GM12878 (cell line): ENCODE measurements around the gene CCDC9B. TPM values are rescaled to one million over a fixed set of nuclear protein-coding genes. Genes with fewer than 3 reads are reported as not detected.
A peak's percentile ranks its signal among the peaks of the same experiment; 100 is the strongest.

Source experiments
- ATAC-seq: fragments of 200-7000 bp; cut with Tn5 transposase; 3 replicates; pipeline ENCODE4 v1.9.1; 2020; ENCODE audit warnings: mild to moderate bottlenecking, moderate library complexity
- BruUV-seq: library from RNA; stranded (reverse); fragments of 400-500 nt; replicated peaks from 2 replicates; lab custom pipeline; 2021; lab: Mats Ljungman, UMichigan
- CTCF ChIA-PET: fragments of 300-600 bp; sonication (Branson Sonifier 250); formaldehyde crosslinking; extraction: SDS; loops from one replicate; lab custom pipeline; 2021; ENCODE audit warnings: inconsistent platforms; lab: Yijun Ruan, JAX
- POLR2A ChIA-PET: fragments of 350-600 bp; formaldehyde crosslinking; extraction: SDS; loops from one replicate; lab custom pipeline; 2021; ENCODE audit warnings: inconsistent platforms; lab: Charles Lee
- RAD21 ChIA-PET: fragments of 300-600 bp; sonication (Branson Sonifier 250); formaldehyde crosslinking; loops from one replicate; lab custom pipeline; 2023; ENCODE audit warnings: antibody characterized with exemption; ENCODE audit not compliant: unreplicated experiment; lab: Charles Lee
- SMC1A ChIA-PET: fragments of 300-600 bp; sonication (Branson Sonifier 250); formaldehyde crosslinking; loops from one replicate; lab custom pipeline; 2023; ENCODE audit not compliant: unreplicated experiment, uncharacterized antibody; lab: Charles Lee
- DNase-seq: peaks from one replicate; pipeline ENCODE4 v3.0.0-alpha.2; 2011; ENCODE audit warnings: low read depth, low spot score
- FAIRE-seq: peaks from 3 replicates; lab custom pipeline; 2011; peaks lifted over from hg19 to GRCh38; lab: Jason Lieb, UNC
- H2AFZ ChIP-seq: 2 replicates; pipeline ENCODE4 v1.6.0; 2011; ENCODE audit warnings: low read depth, low read length, control low read depth; ENCODE audit not compliant: control insufficient read depth
- H3K27ac ChIP-seq: 2 replicates; pipeline ENCODE4 v1.5.1; 2011; ENCODE audit warnings: control low read depth; ENCODE audit not compliant: control insufficient read depth, insufficient read depth
- H3K27me3 ChIP-seq, 2 experiments: replicated peaks in 1 of 2; 2 replicates each; pipeline versions ENCODE4 v1.6.0 to v1.6.1; 2011; ENCODE audit warnings: low read length in 1 of 2; ENCODE audit not compliant: control insufficient read depth in 2 of 2, insufficient read depth in 2 of 2
- H3K36me3 ChIP-seq, 2 experiments: 2 replicates each; pipeline ENCODE4 v1.5.1; 2011; ENCODE audit warnings: low read length in 1 of 2; ENCODE audit not compliant: control insufficient read depth in 2 of 2, insufficient read depth in 2 of 2
- H3K4me1 ChIP-seq: 2 replicates; pipeline ENCODE4 v1.6.1; 2011; ENCODE audit warnings: mild to moderate bottlenecking, low read length, moderate library complexity, mixed read lengths; ENCODE audit not compliant: control insufficient read depth, insufficient read depth
- H3K4me2 ChIP-seq: 2 replicates; pipeline ENCODE4 v1.6.0; 2011; ENCODE audit warnings: control low read depth; ENCODE audit not compliant: control insufficient read depth, insufficient read depth
- H3K4me3 ChIP-seq: fragments of 200-600 bp; sonication (generic); 2 replicates; pipeline ENCODE4 v1.5.1; 2016
- H3K79me2 ChIP-seq: 2 replicates; pipeline ENCODE4 v1.6.0; 2011; ENCODE audit warnings: low read length; ENCODE audit not compliant: control insufficient read depth, insufficient read depth
- H3K9ac ChIP-seq: 2 replicates; pipeline ENCODE4 v1.8.0; 2011; ENCODE audit warnings: low read length, control low read depth, mixed read lengths; ENCODE audit not compliant: control insufficient read depth, insufficient read depth
- H3K9me3 ChIP-seq: replicated peaks from 3 replicates; pipeline ENCODE4 v1.5.1; 2011; ENCODE audit warnings: mild to moderate bottlenecking, low read length; ENCODE audit not compliant: control insufficient read depth, insufficient read depth
- H4K20me1 ChIP-seq: 2 replicates; pipeline ENCODE4 v1.6.0; 2011; ENCODE audit not compliant: control insufficient read depth, insufficient read depth
- SIX5 ChIP-seq: IDR thresholded peaks from 2 replicates; pipeline ENCODE4 v1.6.1; 2011; ENCODE audit warnings: mild to moderate bottlenecking, low read depth, low read length, moderate library complexity; ENCODE audit not compliant: severe bottlenecking
- YY1 ChIP-seq: IDR thresholded peaks from 2 replicates; pipeline ENCODE4 v1.6.1; 2011; ENCODE audit warnings: low read depth, mild to moderate bottlenecking, low read length
- WGBS: methylation state at CpG from one replicate; pipeline ENCODE4 v1.1.6; 2016; ENCODE audit warnings: low lambda C conversion rate; ENCODE audit not compliant: insufficient replicate concordance, insufficient coverage; ENCODE audit errors: missing lambda C conversion rate; 5-methylcytosine and 5-hydroxymethylcytosine counted together
- in situ Hi-C: fragments of 300-500 bp; cut with MboI; formaldehyde crosslinking; loops from 9 replicates; pipeline ENCODE4 v1.14.3; 2018; ENCODE audit warnings: mixed read lengths
- intact Hi-C: fragments of 100-400 bp; cut with micrococcal nuclease; formaldehyde crosslinking; loops from one replicate; pipeline ENCODE4 v1.14.2; 2022; ENCODE audit not compliant: unreplicated experiment
- polyA plus RNA-seq, 11 experiments: library from polyadenylated mRNA; depleted of rRNA in 4 of 11; unstranded in 6 of 11; stranded (reverse) in 5 of 11; fragments of >200 nt; fragmentation: Nextera tagmentation in 4 of 11; fragmentation: Illumina TruSeq in 1 of 11; extraction: Ambion mirVana in 4 of 11; extraction: Trizol in 1 of 11; gene quantifications; 1 replicate in 1 of 11; 2 replicates in 10 of 11; pipeline versions ENCODE4 v1.2.1 to v1.2.3, GENCODE V29; 2011 to 2016; ENCODE audit warnings: inconsistent platforms in 2 of 11, missing spikeins in 2 of 11, low read depth in 1 of 11
- total RNA-seq, 4 experiments: library from RNA; depleted of rRNA in 3 of 4; stranded (reverse); fragments of >200 nt in 3 of 4; fragmentation: Illumina TruSeq in 1 of 4; extraction: Trizol in 1 of 4; gene quantifications; 2 replicates each; pipeline versions ENCODE4 v1.2.1 to v1.2.3, GENCODE V29; 2013 to 2021
- TF ChIP-seq, protein P1 (sequence below): fragments of 450-650 bp; IDR thresholded peaks from 2 replicates; pipeline ENCODE4 v1.6.1; 2017; ENCODE audit warnings: mild to moderate bottlenecking, moderate library complexity

The CCDC9B gene
- total and polyA plus RNA-seq, 10 of the 15 experiments (the other 5 are each of a cell fraction or from before 2014, with no cell fraction given): 0.01 to 0.08 (median 0.03) TPM; not detected in 6

DNA sequence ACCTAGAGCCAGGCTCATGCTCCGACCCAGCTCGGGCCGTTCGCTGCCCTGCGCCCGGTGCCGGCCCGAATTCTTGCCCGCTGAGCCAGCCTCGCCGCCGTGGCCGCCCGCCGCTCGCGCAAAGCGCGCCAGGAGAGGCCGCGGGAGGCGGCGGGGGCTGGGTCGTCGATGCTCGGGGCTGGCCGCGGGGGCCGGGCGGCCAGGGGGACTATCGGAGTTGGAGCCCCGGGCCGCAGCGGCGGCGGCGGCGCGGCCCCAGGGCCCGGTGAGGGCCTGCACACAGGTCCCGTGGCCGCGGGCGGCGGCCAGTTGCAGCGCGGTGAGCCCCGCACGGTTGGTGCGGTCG lies 59.0 kb downstream of the CCDC9B start:
- Histone ChIP-seq H3K4me1 (peaks cover 11% of the 10 kb centered on the region), H3K36me3 (no peaks in the 10 kb centered on the region), H3K4me2 (peak overlapping the region; percentile 90), H2AFZ (0 out of 2 replicates have a peak overlapping the region, but pooled peaks have one; percentile 31), H4K20me1 (no peaks in the 10 kb centered on the region; the same call in 1 of the 2 replicates), H3K27me3 (peaks cover 4 to 17% of the 10 kb centered on the region in 2 experiments), H3K79me2 (no peaks in the 10 kb centered on the region), H3K27ac (no peak overlapping the region), H3K4me3 (no peak overlapping the region; the same call in 1 of the 2 replicates), H3K9ac (no peak overlapping the region), H3K9me3 (no peaks in the 10 kb centered on the region; the same call in 2 of the 3 replicates)
- ATAC-seq: no peak
- SMC1A ChIA-PET: no interaction called here
- no peak for DNase-seq
- no peak for FAIRE-seq
- 20% methylated on average over 32 of the region's 51 CpGs for WGBS
- intact Hi-C loops: no loop called here
- in situ Hi-C loops: no loop called here
- BruUV-seq: no TSS peak
- POLR2A ChIA-PET: no interaction called here
- CTCF ChIA-PET: no interaction called here
- TF ChIP-seq, protein P1, sequence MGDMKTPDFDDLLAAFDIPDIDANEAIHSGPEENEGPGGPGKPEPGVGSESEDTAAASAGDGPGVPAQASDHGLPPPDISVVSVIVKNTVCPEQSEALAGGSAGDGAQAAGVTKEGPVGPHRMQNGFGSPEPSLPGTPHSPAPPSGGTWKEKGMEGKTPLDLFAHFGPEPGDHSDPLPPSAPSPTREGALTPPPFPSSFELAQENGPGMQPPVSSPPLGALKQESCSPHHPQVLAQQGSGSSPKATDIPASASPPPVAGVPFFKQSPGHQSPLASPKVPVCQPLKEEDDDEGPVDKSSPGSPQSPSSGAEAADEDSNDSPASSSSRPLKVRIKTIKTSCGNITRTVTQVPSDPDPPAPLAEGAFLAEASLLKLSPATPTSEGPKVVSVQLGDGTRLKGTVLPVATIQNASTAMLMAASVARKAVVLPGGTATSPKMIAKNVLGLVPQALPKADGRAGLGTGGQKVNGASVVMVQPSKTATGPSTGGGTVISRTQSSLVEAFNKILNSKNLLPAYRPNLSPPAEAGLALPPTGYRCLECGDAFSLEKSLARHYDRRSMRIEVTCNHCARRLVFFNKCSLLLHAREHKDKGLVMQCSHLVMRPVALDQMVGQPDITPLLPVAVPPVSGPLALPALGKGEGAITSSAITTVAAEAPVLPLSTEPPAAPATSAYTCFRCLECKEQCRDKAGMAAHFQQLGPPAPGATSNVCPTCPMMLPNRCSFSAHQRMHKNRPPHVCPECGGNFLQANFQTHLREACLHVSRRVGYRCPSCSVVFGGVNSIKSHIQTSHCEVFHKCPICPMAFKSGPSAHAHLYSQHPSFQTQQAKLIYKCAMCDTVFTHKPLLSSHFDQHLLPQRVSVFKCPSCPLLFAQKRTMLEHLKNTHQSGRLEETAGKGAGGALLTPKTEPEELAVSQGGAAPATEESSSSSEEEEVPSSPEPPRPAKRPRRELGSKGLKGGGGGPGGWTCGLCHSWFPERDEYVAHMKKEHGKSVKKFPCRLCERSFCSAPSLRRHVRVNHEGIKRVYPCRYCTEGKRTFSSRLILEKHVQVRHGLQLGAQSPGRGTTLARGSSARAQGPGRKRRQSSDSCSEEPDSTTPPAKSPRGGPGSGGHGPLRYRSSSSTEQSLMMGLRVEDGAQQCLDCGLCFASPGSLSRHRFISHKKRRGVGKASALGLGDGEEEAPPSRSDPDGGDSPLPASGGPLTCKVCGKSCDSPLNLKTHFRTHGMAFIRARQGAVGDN: no peak
- TF ChIP-seq YY1: no peak
- TF ChIP-seq SIX5: no peak
- RAD21 ChIA-PET: no interaction called here

Other genes starting within 250 kb of the CCDC9B start
Only the 7 nearest of the 14 such genes appear.
- gene ANKRD63, start 57.9 kb downstream of the CCDC9B start, total RNA-seq (2014; rRNA removed): not detected in 2 replicates
- gene ANKRD63, start 57.9 kb downstream of the CCDC9B start, total RNA-seq (2014; rRNA removed; fragmentation: Illumina TruSeq; extraction: Trizol): not detected in 2 replicates
- not detected in 2 replicates for gene ANKRD63, start 57.9 kb downstream of the CCDC9B start, total RNA-seq (2021)
- gene ANKRD63, start 57.9 kb downstream of the CCDC9B start, polyA plus RNA-seq (2011; rRNA removed): not detected in 2 replicates
- not detected in 2 replicates for gene ANKRD63, start 57.9 kb downstream of the CCDC9B start, polyA plus RNA-seq (2014; fragmentation: Illumina TruSeq; extraction: Trizol)
- gene ANKRD63, start 57.9 kb downstream of the CCDC9B start, polyA plus RNA-seq (2014; fragmentation: Nextera tagmentation; extraction: Ambion mirVana): not detected
- gene ANKRD63, start 57.9 kb downstream of the CCDC9B start, polyA plus RNA-seq (2014; rRNA removed): not detected in 2 replicates
- not detected for gene ANKRD63, start 57.9 kb downstream of the CCDC9B start, polyA plus RNA-seq (2016; fragmentation: Nextera tagmentation; extraction: Ambion mirVana)
- gene PLCB2, start 33.0 kb downstream of the CCDC9B start, total RNA-seq (2014; rRNA removed): 18.5 and 25.2 TPM in 2 replicates
- gene PLCB2, start 33.0 kb downstream of the CCDC9B start, total RNA-seq (2014; rRNA removed; fragmentation: Illumina TruSeq; extraction: Trizol): 13.2 and 13.9 TPM in 2 replicates
- gene PLCB2, start 33.0 kb downstream of the CCDC9B start, total RNA-seq (2021): 33.8 and 39.4 TPM in 2 replicates
- 0.88 and 1.2 TPM in 2 replicates for gene PLCB2, start 33.0 kb downstream of the CCDC9B start, polyA plus RNA-seq (2011; rRNA removed)
- gene PLCB2, start 33.0 kb downstream of the CCDC9B start, polyA plus RNA-seq (2014; fragmentation: Illumina TruSeq; extraction: Trizol): 17.4 and 24.7 TPM in 2 replicates
- 1 to 10 TPM; 1.3 to 2.4 TPM for gene PLCB2, start 33.0 kb downstream of the CCDC9B start, polyA plus RNA-seq (2014; fragmentation: Nextera tagmentation; extraction: Ambion mirVana)
- gene PLCB2, start 33.0 kb downstream of the CCDC9B start, polyA plus RNA-seq (2014; rRNA removed): 32.6 and 34.4 TPM in 2 replicates
- 1 to 10 TPM; 6.9 to 7.4 TPM for gene PLCB2, start 33.0 kb downstream of the CCDC9B start, polyA plus RNA-seq (2016; fragmentation: Nextera tagmentation; extraction: Ambion mirVana)
- gene INAFM2, start 17.2 kb downstream of the CCDC9B start, total RNA-seq (2014; rRNA removed): 3.8 and 5.0 TPM in 2 replicates
- 3.9 and 5.2 TPM in 2 replicates for gene INAFM2, start 17.2 kb downstream of the CCDC9B start, total RNA-seq (2014; rRNA removed; fragmentation: Illumina TruSeq; extraction: Trizol)
- gene INAFM2, start 17.2 kb downstream of the CCDC9B start, total RNA-seq (2021): 5.2 and 8.1 TPM in 2 replicates
- 4.0 and 4.2 TPM in 2 replicates for gene INAFM2, start 17.2 kb downstream of the CCDC9B start, polyA plus RNA-seq (2011; rRNA removed)
- gene INAFM2, start 17.2 kb downstream of the CCDC9B start, polyA plus RNA-seq (2014; fragmentation: Illumina TruSeq; extraction: Trizol): 3.9 and 5.9 TPM in 2 replicates
- 1 to 10 TPM; 2.0 to 2.4 TPM for gene INAFM2, start 17.2 kb downstream of the CCDC9B start, polyA plus RNA-seq (2014; fragmentation: Nextera tagmentation; extraction: Ambion mirVana)
- 3.0 and 4.2 TPM in 2 replicates for gene INAFM2, start 17.2 kb downstream of the CCDC9B start, polyA plus RNA-seq (2014; rRNA removed)
- 1 to 10 TPM in 1 of 2 experiments, under 1 TPM in 1; 0.75 to 1.2 TPM for gene INAFM2, start 17.2 kb downstream of the CCDC9B start, polyA plus RNA-seq (2016; fragmentation: Nextera tagmentation; extraction: Ambion mirVana)
- not detected in 2 replicates for gene PHGR1, start 10.1 kb upstream of the CCDC9B start, total RNA-seq (2014; rRNA removed)
- gene PHGR1, start 10.1 kb upstream of the CCDC9B start, total RNA-seq (2014; rRNA removed; fragmentation: Illumina TruSeq; extraction: Trizol): not detected in 2 replicates
- gene PHGR1, start 10.1 kb upstream of the CCDC9B start, total RNA-seq (2021): not detected in 2 replicates
- gene PHGR1, start 10.1 kb upstream of the CCDC9B start, polyA plus RNA-seq (2011; rRNA removed): not detected in 2 replicates
- not detected in 2 replicates for gene PHGR1, start 10.1 kb upstream of the CCDC9B start, polyA plus RNA-seq (2014; fragmentation: Illumina TruSeq; extraction: Trizol)
- not detected for gene PHGR1, start 10.1 kb upstream of the CCDC9B start, polyA plus RNA-seq (2014; fragmentation: Nextera tagmentation; extraction: Ambion mirVana)
- gene PHGR1, start 10.1 kb upstream of the CCDC9B start, polyA plus RNA-seq (2014; rRNA removed): not detected in 2 replicates
- not detected for gene PHGR1, start 10.1 kb upstream of the CCDC9B start, polyA plus RNA-seq (2016; fragmentation: Nextera tagmentation; extraction: Ambion mirVana)
- gene DISP2, start 17.3 kb upstream of the CCDC9B start, total RNA-seq (2014; rRNA removed): not detected in 2 replicates
- not detected in 2 replicates for gene DISP2, start 17.3 kb upstream of the CCDC9B start, total RNA-seq (2014; rRNA removed; fragmentation: Illumina TruSeq; extraction: Trizol)
- gene DISP2, start 17.3 kb upstream of the CCDC9B start, total RNA-seq (2021): not detected in 2 replicates
- gene DISP2, start 17.3 kb upstream of the CCDC9B start, polyA plus RNA-seq (2011; rRNA removed): not detected in 2 replicates
- gene DISP2, start 17.3 kb upstream of the CCDC9B start, polyA plus RNA-seq (2014; fragmentation: Illumina TruSeq; extraction: Trizol): 0.03 TPM in 1 of 2 replicates, not detected in the other
- under 1 TPM; under 0.01 to 0.20 TPM for gene DISP2, start 17.3 kb upstream of the CCDC9B start, polyA plus RNA-seq (2014; fragmentation: Nextera tagmentation; extraction: Ambion mirVana)
- gene DISP2, start 17.3 kb upstream of the CCDC9B start, polyA plus RNA-seq (2014; rRNA removed): 0.01 TPM in 1 of 2 replicates, not detected in the other
- under 1 TPM in 1 of 2 experiments, not detected in 1; 0.12 TPM for gene DISP2, start 17.3 kb upstream of the CCDC9B start, polyA plus RNA-seq (2016; fragmentation: Nextera tagmentation; extraction: Ambion mirVana)
- gene KNSTRN, start 41.8 kb upstream of the CCDC9B start, total RNA-seq (2014; rRNA removed): 50.3 and 51.7 TPM in 2 replicates
- 63.4 and 72.1 TPM in 2 replicates for gene KNSTRN, start 41.8 kb upstream of the CCDC9B start, total RNA-seq (2014; rRNA removed; fragmentation: Illumina TruSeq; extraction: Trizol)
- 38.1 and 39.4 TPM in 2 replicates for gene KNSTRN, start 41.8 kb upstream of the CCDC9B start, total RNA-seq (2021)
- 35.5 and 51.2 TPM in 2 replicates for gene KNSTRN, start 41.8 kb upstream of the CCDC9B start, polyA plus RNA-seq (2011; rRNA removed)
- 57.5 and 60.4 TPM in 2 replicates for gene KNSTRN, start 41.8 kb upstream of the CCDC9B start, polyA plus RNA-seq (2014; fragmentation: Illumina TruSeq; extraction: Trizol)
- gene KNSTRN, start 41.8 kb upstream of the CCDC9B start, polyA plus RNA-seq (2014; fragmentation: Nextera tagmentation; extraction: Ambion mirVana): 10 to 100 TPM; 30.3 to 37.3 TPM
- gene KNSTRN, start 41.8 kb upstream of the CCDC9B start, polyA plus RNA-seq (2014; rRNA removed): 41.8 and 42.6 TPM in 2 replicates
- 10 to 100 TPM; 63.3 to 64.5 TPM for gene KNSTRN, start 41.8 kb upstream of the CCDC9B start, polyA plus RNA-seq (2016; fragmentation: Nextera tagmentation; extraction: Ambion mirVana)
- 31.4 and 32.5 TPM in 2 replicates for gene IVD, start 64.9 kb upstream of the CCDC9B start, total RNA-seq (2014; rRNA removed)
- gene IVD, start 64.9 kb upstream of the CCDC9B start, total RNA-seq (2014; rRNA removed; fragmentation: Illumina TruSeq; extraction: Trizol): 23.3 and 25.3 TPM in 2 replicates
- gene IVD, start 64.9 kb upstream of the CCDC9B start, total RNA-seq (2021): 49.2 and 51.7 TPM in 2 replicates
- 50.4 and 50.8 TPM in 2 replicates for gene IVD, start 64.9 kb upstream of the CCDC9B start, polyA plus RNA-seq (2011; rRNA removed)
- 40.5 and 40.6 TPM in 2 replicates for gene IVD, start 64.9 kb upstream of the CCDC9B start, polyA plus RNA-seq (2014; fragmentation: Illumina TruSeq; extraction: Trizol)
- 1 to 10 TPM; 5.3 to 8.2 TPM for gene IVD, start 64.9 kb upstream of the CCDC9B start, polyA plus RNA-seq (2014; fragmentation: Nextera tagmentation; extraction: Ambion mirVana)
- gene IVD, start 64.9 kb upstream of the CCDC9B start, polyA plus RNA-seq (2014; rRNA removed): 51.3 and 55.2 TPM in 2 replicates
- gene IVD, start 64.9 kb upstream of the CCDC9B start, polyA plus RNA-seq (2016; fragmentation: Nextera tagmentation; extraction: Ambion mirVana): 10 to 100 TPM; 57.7 to 59.8 TPM